ENCODE results near the gene TMEM271.

- peak; percentile 37; the same call in 1 of the 2 replicates for TF ChIP-seq EP300 (IDR thresholded peaks at IDR 0.05; ENCODE audit: borderline replicate concordance)
- no peak for TF ChIP-seq FOXM1 (IDR thresholded peaks at IDR 0.05; ENCODE audit: borderline replicate concordance, low read depth)
- no peak for TF ChIP-seq CEBPB (IDR thresholded peaks at IDR 0.05)
- TF ChIP-seq NFIC (IDR thresholded peaks at IDR 0.05), result peak; percentile 34; the same call in 1 of the 2 replicates
- 0 out of 2 replicates have a peak, but pooled peaks have one; percentile 48 for TF ChIP-seq ZBTB7A (IDR thresholded peaks at IDR 0.05; ENCODE audit: low read depth)
Measured at GRCh38 chr4:624705-625590, 48.9 kb upstream of the TMEM271 start, which contains the start of gene PDE6B.

Data from Ishikawa (cell line).